ENCODE results near the gene MAPK8IP3.
A peak's percentile ranks its signal among the peaks of the same experiment; 100 is the strongest.
"Not testable (repeated sequence)": the region's sequence is repeated elsewhere in the genome, so short reads cannot be mapped to it uniquely, and the experiment has no call there.

MAPK8IP3 gene

GRCh38 chr16:1700246-1700645 lies 5.7 kb upstream of the MAPK8IP3 start:
- Histone ChIP-seq H2BK120ac (ENCODE audit: low read depth, low read length) (no peak overlapping the region), H3K4me2 (ENCODE audit: low read length, poor library complexity, severe bottlenecking) (no peak overlapping the region), H4K91ac (ENCODE audit: low read length) (no peak overlapping the region), H3K27ac (ENCODE audit: low read length, poor library complexity, severe bottlenecking) (no peak overlapping the region), H3K27me3 (ENCODE audit: control insufficient read depth in 1 of 2, insufficient read depth in 1 of 2, low read length in 2 of 2) (no peaks in the 10 kb centered on the region), H3K4ac (ENCODE audit: low read depth in 1 of 2, low read length in 2 of 2) (no peak overlapping the region), H3K9ac (ENCODE audit: low read length) (no peak overlapping the region), H2BK12ac (ENCODE audit: low read length in 2 of 2) (no peak overlapping the region), H3K4me3 (ENCODE audit: insufficient read depth in 1 of 2, low read depth in 1 of 2, low read length in 2 of 2) (no peak overlapping the region), H3K23ac (ENCODE audit: low read length in 2 of 2) (no peak overlapping the region), H3K4me1 (ENCODE audit: control insufficient read depth, insufficient read depth, low read depth, low read length) (no peaks in the 10 kb centered on the region), H2AK5ac (ENCODE audit: low read length, severe bottlenecking) (no peak overlapping the region), H4K8ac (ENCODE audit: low read length) (no peak overlapping the region), H3K18ac (ENCODE audit: low read depth in 1 of 2, low read length in 2 of 2) (no peak overlapping the region), H3K79me1 (replicated peaks; ENCODE audit: low read length, poor library complexity, severe bottlenecking) (peaks cover 39% of the 10 kb centered on the region), H3K9me3 (ENCODE audit: control insufficient read depth, low read length) (no peaks in the 10 kb centered on the region), H3K36me3 (ENCODE audit: control insufficient read depth in 1 of 2, insufficient read depth in 2 of 2, low read depth in 1 of 2, low read length in 2 of 2) (peaks cover 52 to 63% of the 10 kb centered on the region in 2 experiments), H2AFZ (ENCODE audit: low read depth, low read length) (no peak overlapping the region), H2BK15ac (ENCODE audit: low read depth, poor library complexity, severe bottlenecking) (no peak overlapping the region), H3K14ac (ENCODE audit: low read length in 2 of 2) (no peak overlapping the region), H2BK5ac (ENCODE audit: low read depth, low read length, poor library complexity, severe bottlenecking) (no peak overlapping the region)
- no peak for DNase-seq
- 96% methylated on average over 3 of the region's 3 CpGs for WGBS

GRCh38 chr16:1701216-1701878 lies 4.6 kb upstream of the MAPK8IP3 start:
- Histone ChIP-seq H3K27ac (ENCODE audit: low read length, poor library complexity, severe bottlenecking) (no peak overlapping the region), H2AK5ac (ENCODE audit: low read length, severe bottlenecking) (no peak overlapping the region), H3K27me3 (ENCODE audit: control insufficient read depth in 1 of 2, insufficient read depth in 1 of 2, low read length in 2 of 2) (no peaks in the 10 kb centered on the region), H3K36me3 (ENCODE audit: control insufficient read depth in 1 of 2, insufficient read depth in 2 of 2, low read depth in 1 of 2, low read length in 2 of 2) (peaks cover 45 to 59% of the 10 kb centered on the region in 2 experiments), H2BK5ac (ENCODE audit: low read depth, low read length, poor library complexity, severe bottlenecking) (no peak overlapping the region), H2BK12ac (ENCODE audit: low read length in 2 of 2) (no peak overlapping the region), H4K8ac (ENCODE audit: low read length) (no peak overlapping the region), H3K9me3 (ENCODE audit: control insufficient read depth, low read length) (no peaks in the 10 kb centered on the region), H3K4me3 (ENCODE audit: insufficient read depth in 1 of 2, low read depth in 1 of 2, low read length in 2 of 2) (no peak overlapping the region), H3K23ac (ENCODE audit: low read length in 2 of 2) (no peak overlapping the region), H3K9ac (ENCODE audit: low read length) (no peak overlapping the region), H3K4me2 (ENCODE audit: low read length, poor library complexity, severe bottlenecking) (no peak overlapping the region), H3K79me1 (replicated peaks; ENCODE audit: low read length, poor library complexity, severe bottlenecking) (peaks cover 33% of the 10 kb centered on the region), H4K91ac (ENCODE audit: low read length) (no peak overlapping the region), H2BK15ac (ENCODE audit: low read depth, poor library complexity, severe bottlenecking) (no peak overlapping the region), H3K14ac (ENCODE audit: low read length in 2 of 2) (no peak overlapping the region), H3K4me1 (ENCODE audit: control insufficient read depth, insufficient read depth, low read depth, low read length) (no peaks in the 10 kb centered on the region), H3K4ac (ENCODE audit: low read depth in 1 of 2, low read length in 2 of 2) (no peak overlapping the region), H2BK120ac (ENCODE audit: low read depth, low read length) (no peak overlapping the region), H2AFZ (ENCODE audit: low read depth, low read length) (no peak overlapping the region), H3K18ac (ENCODE audit: low read depth in 1 of 2, low read length in 2 of 2) (no peak overlapping the region)
- 96% methylated on average over 4 of the region's 6 CpGs for WGBS
- DNase-seq: no peak

- H3K18ac ChIP-seq (ENCODE audit: low read depth in 1 of 2, low read length in 2 of 2); H3K9me3 ChIP-seq (ENCODE audit: control insufficient read depth, low read length); H2BK15ac ChIP-seq (ENCODE audit: low read depth, poor library complexity, severe bottlenecking); H3K4ac ChIP-seq (ENCODE audit: low read depth in 1 of 2, low read length in 2 of 2); H2BK5ac ChIP-seq (ENCODE audit: low read depth, low read length, poor library complexity, severe bottlenecking); H3K14ac ChIP-seq (ENCODE audit: low read length in 2 of 2); H2BK120ac ChIP-seq (ENCODE audit: low read depth, low read length); H3K79me1 ChIP-seq (replicated peaks; ENCODE audit: low read length, poor library complexity, severe bottlenecking); H2AK5ac ChIP-seq (ENCODE audit: low read length, severe bottlenecking); H4K91ac ChIP-seq (ENCODE audit: low read length); DNase-seq; H2AFZ ChIP-seq (ENCODE audit: low read depth, low read length); H4K8ac ChIP-seq (ENCODE audit: low read length); H3K27me3 ChIP-seq (ENCODE audit: control insufficient read depth in 1 of 2, insufficient read depth in 1 of 2, low read length in 2 of 2); H2BK12ac ChIP-seq (ENCODE audit: low read length in 2 of 2): not testable (repeated sequence)
- H3K9ac ChIP-seq (ENCODE audit: low read length): peak overlapping the region; percentile 88
- H3K23ac ChIP-seq (ENCODE audit: low read length in 2 of 2): peak overlapping the region in 1 of 2 experiments; percentile 67
- peak overlapping the region; percentile 95 for H3K27ac ChIP-seq (ENCODE audit: low read length, poor library complexity, severe bottlenecking)
- WGBS: 2% methylated on average over 15 of the region's 16 CpGs
- H3K4me1 ChIP-seq (ENCODE audit: control insufficient read depth, insufficient read depth, low read depth, low read length): peaks cover 21% of the 10 kb centered on the region
- peak overlapping the region; percentile 11 for H3K4me2 ChIP-seq (ENCODE audit: low read length, poor library complexity, severe bottlenecking)
- H3K4me3 ChIP-seq (ENCODE audit: insufficient read depth in 1 of 2, low read depth in 1 of 2, low read length in 2 of 2): peak overlapping the region; percentile 76 to 99
- peaks cover 23 to 25% of the 10 kb centered on the region in 2 experiments for H3K36me3 ChIP-seq (ENCODE audit: control insufficient read depth in 1 of 2, insufficient read depth in 2 of 2, low read depth in 1 of 2, low read length in 2 of 2)
Observed at GRCh38 chr16:1705324-1705687, 689 bp upstream of the MAPK8IP3 start.

GRCh38 chr16:1706386-1707192 lies 594 bp downstream of the MAPK8IP3 start:
- H3K4me2 ChIP-seq (ENCODE audit: low read length, poor library complexity, severe bottlenecking): peak overlapping the region; percentile 79

More at GRCh38 chr16:1706386-1707192, 594 bp downstream of the MAPK8IP3 start:
- Histone ChIP-seq H3K4ac (ENCODE audit: low read depth in 1 of 2, low read length in 2 of 2) (peak overlapping the region; percentile 49 to 92), H3K9ac (ENCODE audit: low read length) (peak overlapping the region; percentile 91), H3K36me3 (ENCODE audit: control insufficient read depth in 1 of 2, insufficient read depth in 2 of 2, low read depth in 1 of 2, low read length in 2 of 2) (peaks cover 11 to 22% of the 10 kb centered on the region in 2 experiments), H3K27me3 (ENCODE audit: control insufficient read depth in 1 of 2, insufficient read depth in 1 of 2, low read length in 2 of 2) (no peaks in the 10 kb centered on the region), H3K18ac (ENCODE audit: low read depth in 1 of 2, low read length in 2 of 2) (peak overlapping the region; percentile 82 to 94), H2BK15ac (ENCODE audit: low read depth, poor library complexity, severe bottlenecking) (peak overlapping the region; percentile 60), H4K91ac (ENCODE audit: low read length) (peak overlapping the region; percentile 85), H4K8ac (ENCODE audit: low read length) (peak overlapping the region; percentile 86), H3K14ac (ENCODE audit: low read length in 2 of 2) (peak overlapping the region in 1 of 2 experiments; percentile 98), H3K4me1 (ENCODE audit: control insufficient read depth, insufficient read depth, low read depth, low read length) (peaks cover 21% of the 10 kb centered on the region), H3K23ac (ENCODE audit: low read length in 2 of 2) (peak overlapping the region in 1 of 2 experiments; percentile 96), H2AK5ac (ENCODE audit: low read length, severe bottlenecking) (no peak overlapping the region), H3K79me1 (replicated peaks; ENCODE audit: low read length, poor library complexity, severe bottlenecking) (peaks cover 4% of the 10 kb centered on the region), H3K27ac (ENCODE audit: low read length, poor library complexity, severe bottlenecking) (peak overlapping the region; percentile 78), H3K9me3 (ENCODE audit: control insufficient read depth, low read length) (no peaks in the 10 kb centered on the region), H2BK5ac (ENCODE audit: low read depth, low read length, poor library complexity, severe bottlenecking) (no peak overlapping the region), H2AFZ (ENCODE audit: low read depth, low read length) (peak overlapping the region; percentile 83), H3K4me3 (ENCODE audit: insufficient read depth in 1 of 2, low read depth in 1 of 2, low read length in 2 of 2) (peak overlapping the region; percentile 84 to 99), H2BK120ac (ENCODE audit: low read depth, low read length) (peak overlapping the region; percentile 75), H2BK12ac (ENCODE audit: low read length in 2 of 2) (no peak overlapping the region)
- under 1% methylated on average over 49 of the region's 62 CpGs for WGBS
- DNase-seq: peak; percentile 60

Data from mesenchymal stem cell (in vitro differentiated cells and primary cell).